Measurements from ENCODE around the gene DCAF12.
"Not testable (repeated sequence)": the region's sequence is repeated elsewhere in the genome, so short reads cannot be mapped to it uniquely, and the experiment has no call there.

DCAF12 gene

GRCh38 chr9:34072410-34072809 is 54.1 kb downstream of the DCAF12 start:
- in situ Hi-C loops (cut with HindIII; ENCODE audit: low sequenced_read_pairs) = loop anchor here (5.0 kb wide), 1 partner anchor 70 kb away; no protein-coding TSS in a partner anchor

DNA sequence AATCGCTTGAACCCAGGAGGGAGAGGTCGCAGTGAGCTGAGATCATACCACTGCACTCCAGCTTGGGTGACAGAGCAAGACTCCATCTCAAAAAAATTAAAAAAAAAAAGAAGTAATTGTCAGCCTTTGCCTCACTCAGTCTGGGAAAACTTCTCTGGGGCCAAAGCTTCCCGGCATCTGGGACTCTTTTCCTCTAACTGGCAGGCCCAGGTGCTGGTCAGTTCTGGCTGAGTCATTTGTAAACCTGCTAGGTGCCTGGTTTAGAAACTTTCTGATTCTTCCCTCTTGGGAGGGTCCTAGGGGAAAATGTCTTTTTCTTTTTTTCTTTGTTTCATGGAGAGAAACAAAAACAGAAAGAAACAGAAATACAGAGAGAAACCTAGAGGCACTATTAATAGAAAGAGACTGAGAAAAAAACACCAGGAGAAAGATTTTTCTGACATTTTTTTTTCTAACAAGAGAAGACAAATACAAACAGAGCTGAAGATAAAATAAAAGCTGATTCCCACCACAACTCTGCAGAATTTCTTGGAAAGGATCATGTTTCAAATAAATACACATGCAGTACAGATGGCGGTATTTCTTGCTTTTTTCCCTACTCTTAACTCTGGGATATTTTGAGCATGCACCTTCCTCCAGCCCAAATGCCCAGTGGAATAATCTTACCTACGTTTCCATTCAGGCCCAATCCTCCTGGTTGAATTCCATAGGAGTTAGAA is 55.7 kb downstream of the DCAF12 start:
- in situ Hi-C loops (cut with HindIII; ENCODE audit: low sequenced_read_pairs) = loop anchor here (5.0 kb wide), 1 partner anchor 68 kb away; no protein-coding TSS in a partner anchor

DNA sequence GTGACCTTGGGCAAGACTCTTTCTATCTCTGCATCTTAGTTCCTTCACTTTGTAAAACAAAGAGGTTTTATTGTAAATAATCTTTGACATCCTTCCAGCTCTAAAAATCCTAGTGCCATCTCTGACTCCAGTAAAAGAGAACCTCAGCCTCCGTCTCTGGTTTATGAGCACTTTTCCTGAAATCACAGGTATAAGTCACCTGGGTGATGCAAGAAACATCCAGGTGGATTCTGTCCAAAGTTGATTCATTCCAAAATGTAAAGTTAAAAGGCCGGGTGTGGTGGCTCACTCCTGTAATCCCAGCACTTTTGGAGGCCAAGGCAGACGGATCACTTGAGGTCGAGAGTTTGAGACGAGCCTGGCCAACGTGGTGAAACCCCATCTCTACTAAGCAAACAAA is 56.7 kb downstream of the DCAF12 start:
- in situ Hi-C loops (cut with HindIII; ENCODE audit: low sequenced_read_pairs) = loop anchor here (5.0 kb wide), 1 partner anchor 68 kb away; no protein-coding TSS in a partner anchor

GRCh38 chr9:34065541-34065940 is 61.0 kb downstream of the DCAF12 start:
- in situ Hi-C loops (cut with HindIII; ENCODE audit: low sequenced_read_pairs) = no loop called here

- in situ Hi-C loops (cut with HindIII; ENCODE audit: low sequenced_read_pairs) = no loop called here
These were observed 66.5 kb downstream of the DCAF12 start for GRCh38 chr9:34059954-34060353.

GRCh38 chr9:34059281-34059680 is 67.2 kb downstream of the DCAF12 start:
- in situ Hi-C loops (cut with HindIII; ENCODE audit: low sequenced_read_pairs) = no loop called here

- in situ Hi-C loops (cut with HindIII; ENCODE audit: low sequenced_read_pairs) = no loop called here
These were observed 76.7 kb downstream of the DCAF12 start for GRCh38 chr9:34049630-34050384.

- in situ Hi-C loops (cut with HindIII; ENCODE audit: low sequenced_read_pairs) = no loop called here
These were observed 77.5 kb downstream of the DCAF12 start, which contains the start of gene UBAP2 for GRCh38 chr9:34048727-34049629. Gene UBAP2 (minus strand): TSS chr9:34048887. CDS start chr9:34017148, 31,739 bp downstream.

GRCh38 chr9:34047864-34048726 is 78.4 kb downstream of the DCAF12 start:
- in situ Hi-C loops (cut with HindIII; ENCODE audit: low sequenced_read_pairs) = no loop called here

GRCh38 chr9:34046784-34047379 is 79.6 kb downstream of the DCAF12 start:
- in situ Hi-C loops (cut with HindIII; ENCODE audit: low sequenced_read_pairs) = no loop called here

GRCh38 chr9:34045903-34046302 is 80.6 kb downstream of the DCAF12 start:
- in situ Hi-C loops (cut with HindIII; ENCODE audit: low sequenced_read_pairs) = no loop called here

GRCh38 chr9:34042074-34042473 is 84.4 kb downstream of the DCAF12 start:
- in situ Hi-C loops (cut with HindIII; ENCODE audit: low sequenced_read_pairs) = not testable (repeated sequence)

- in situ Hi-C loops (cut with HindIII; ENCODE audit: low sequenced_read_pairs) = not testable (repeated sequence)
These were observed 87.6 kb downstream of the DCAF12 start for GRCh38 chr9:34038851-34039250.

DNA sequence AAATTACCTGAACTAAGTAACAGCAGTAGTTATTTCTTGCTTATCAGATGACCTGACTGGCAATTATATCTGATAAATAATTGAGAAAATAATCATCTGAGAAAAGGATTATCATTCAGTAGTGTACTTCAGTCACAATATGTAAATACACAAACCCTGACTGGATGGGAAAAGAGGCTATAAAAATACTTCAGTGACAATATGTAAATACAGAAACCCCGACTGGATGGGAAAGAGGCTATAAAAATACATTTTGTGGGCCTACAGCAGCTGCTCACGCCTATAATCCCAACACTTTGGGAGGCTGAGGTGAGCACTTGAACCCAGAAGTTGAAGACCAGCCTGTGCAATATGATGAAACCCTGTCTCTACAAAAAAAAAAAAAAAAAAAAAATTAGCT is 88.9 kb downstream of the DCAF12 start:
- in situ Hi-C loops (cut with HindIII; ENCODE audit: low sequenced_read_pairs) = no loop called here

DNA sequence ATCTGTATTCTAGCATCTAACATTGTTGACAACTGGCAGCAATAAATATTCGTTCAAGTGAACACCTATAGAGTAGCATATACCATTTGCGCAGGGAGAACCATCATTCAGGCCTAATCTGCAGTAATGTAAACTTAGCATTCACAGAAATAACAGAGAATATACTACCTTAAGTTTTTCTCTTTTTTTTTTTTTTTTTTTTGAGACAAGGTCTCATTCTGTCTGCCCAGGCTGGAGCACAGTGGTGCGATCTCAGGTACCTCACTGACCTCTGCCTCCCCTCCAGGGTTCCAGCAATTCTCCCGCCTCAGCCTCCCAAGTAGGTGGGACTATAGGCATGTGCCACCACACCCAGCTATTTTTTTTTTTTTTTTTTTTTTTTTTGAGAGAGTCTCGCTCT is 89.9 kb downstream of the DCAF12 start:
- in situ Hi-C loops (cut with HindIII; ENCODE audit: low sequenced_read_pairs) = no loop called here

All from endothelial cell of hepatic sinusoid (primary cell).